Hepatocyte (in vitro differentiated cells): ENCODE results near the gene FBXO8. TPM values are rescaled to one million over a fixed set of nuclear protein-coding genes. Genes with fewer than 3 reads are reported as not detected.
"Not testable (repeated sequence)": the region's sequence is repeated elsewhere in the genome, so short reads cannot be mapped to it uniquely, and the experiment has no call there.

Experiments used
- DNase-seq: peaks from one replicate; pipeline ENCODE4 v3.0.0-alpha.2; 2016; ENCODE audit warnings: low spot score
- H2AFZ ChIP-seq: fragments of 200-600 bp; sonication (generic); 2 replicates; pipeline ENCODE4 v1.6.0; 2016; ENCODE audit warnings: antibody characterized with exemption, mild to moderate bottlenecking
- H3K27ac ChIP-seq: fragments of 200-600 bp; sonication (generic); 2 replicates; pipeline ENCODE4 v1.5.1; 2016; ENCODE audit warnings: mild to moderate bottlenecking
- H3K27me3 ChIP-seq: fragments of 200-600 bp; sonication (generic); 2 replicates; pipeline ENCODE4 v1.6.1; 2016
- H3K36me3 ChIP-seq: fragments of 200-600 bp; sonication (generic); replicated peaks from 2 replicates; pipeline ENCODE4 v1.5.1; 2016; ENCODE audit warnings: low read depth; ENCODE audit not compliant: insufficient read depth
- H3K4me1 ChIP-seq: fragments of 200-600 bp; sonication (generic); 2 replicates; pipeline ENCODE4 v1.5.1; 2016; ENCODE audit warnings: mild to moderate bottlenecking, moderate library complexity; ENCODE audit not compliant: insufficient read depth
- H3K4me2 ChIP-seq: fragments of 200-600 bp; sonication (generic); 2 replicates; pipeline ENCODE4 v1.6.0; 2016
- H3K4me3 ChIP-seq: fragments of 200-600 bp; sonication (generic); 2 replicates; pipeline ENCODE4 v1.5.1; 2016; ENCODE audit warnings: mild to moderate bottlenecking
- H3K79me2 ChIP-seq: fragments of 200-600 bp; sonication (generic); 2 replicates; pipeline ENCODE4 v1.6.0; 2017; ENCODE audit warnings: mild to moderate bottlenecking
- H3K9me2 ChIP-seq: fragments of 200-600 bp; sonication (generic); replicated peaks from 2 replicates; pipeline ENCODE4 v1.6.0; 2017; ENCODE audit warnings: mild to moderate bottlenecking; ENCODE audit not compliant: insufficient read depth
- H3K9me3 ChIP-seq: fragments of 200-600 bp; sonication (generic); 2 replicates; pipeline ENCODE4 v1.5.1; 2016; ENCODE audit warnings: low read depth, mild to moderate bottlenecking
- H4K20me1 ChIP-seq: fragments of 200-600 bp; sonication (generic); 2 replicates; pipeline ENCODE4 v1.6.0; 2016; ENCODE audit warnings: mild to moderate bottlenecking; ENCODE audit not compliant: insufficient read depth, poor library complexity, severe bottlenecking
- CTCF ChIP-seq: fragments of 200-600 bp; sonication (generic); IDR thresholded peaks from 2 replicates; pipeline ENCODE4 v1.5.1; 2016; ENCODE audit warnings: antibody characterized with exemption, mild to moderate bottlenecking; ENCODE audit not compliant: poor library complexity
- EZH2 ChIP-seq: fragments of 200-600 bp; sonication (generic); IDR thresholded peaks from 2 replicates; pipeline ENCODE4 v1.6.1; 2016; ENCODE audit warnings: antibody characterized with exemption, mild to moderate bottlenecking, borderline replicate concordance
- EZH2phosphoT487 ChIP-seq: fragments of 200-600 bp; sonication (generic); IDR thresholded peaks from one replicate; pipeline ENCODE4 v1.6.1; 2018; ENCODE audit warnings: antibody characterized with exemption, mild to moderate bottlenecking, low read depth, moderate library complexity; ENCODE audit not compliant: unreplicated experiment, severe bottlenecking
- WGBS: methylation state at CpG from one replicate; pipeline ENCODE4 v1.1.6; 2016; ENCODE audit warnings: low lambda C conversion rate; ENCODE audit errors: missing lambda C conversion rate; 5-methylcytosine and 5-hydroxymethylcytosine counted together
- polyA plus RNA-seq: library from polyadenylated mRNA; unstranded; fragments of >200 nt; fragmentation: Nextera tagmentation; extraction: Ambion mirVana; gene quantifications from 2 replicates; pipeline ENCODE4 v1.2.1, GENCODE V29; 2016
- total RNA-seq: library from RNA; depleted of rRNA; stranded (reverse); fragments of >200 nt; gene quantifications from 2 replicates; pipeline ENCODE4 v1.2.3, GENCODE V29; 2014

FBXO8 gene
- total and polyA plus RNA-seq, 2 experiments from 2014 or later: 21.3 to 35.7 TPM

DNA sequence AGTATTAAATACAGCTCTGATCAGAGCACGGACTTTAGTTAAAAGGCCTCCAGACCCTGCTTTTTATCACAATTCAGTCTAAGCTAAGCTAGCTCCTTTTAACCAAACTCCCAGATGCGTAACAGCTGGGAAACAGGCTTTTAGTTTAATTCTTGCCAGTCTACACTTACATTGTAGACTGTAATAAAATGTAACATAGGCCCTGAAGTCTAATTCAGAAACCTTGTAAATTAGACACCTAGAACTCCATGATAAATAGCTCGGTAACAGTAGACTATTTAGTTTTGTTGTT is 20.1 kb downstream of the FBXO8 start:
- H3K27me3 ChIP-seq: no peaks in the 10 kb centered on the region
- no peak for DNase-seq
- peak overlapping the region; percentile 16 for H3K27ac ChIP-seq
- TF ChIP-seq CTCF (no peak), EZH2phosphoT487 (no peak), EZH2 (no peak)
- no peaks in the 10 kb centered on the region for H4K20me1 ChIP-seq
- H3K36me3 ChIP-seq: no peaks in the 10 kb centered on the region
- peak overlapping the region; percentile 45 for H3K4me2 ChIP-seq
- H3K79me2 ChIP-seq: peaks cover 49% of the 10 kb centered on the region
- H3K9me2 ChIP-seq: no peaks in the 10 kb centered on the region
- peaks cover 4% of the 10 kb centered on the region for H3K4me1 ChIP-seq
- H2AFZ ChIP-seq: no peak overlapping the region
- WGBS: 55% methylated on average over 3 of the region's 3 CpGs
- H3K9me3 ChIP-seq: no peaks in the 10 kb centered on the region
- H3K4me3 ChIP-seq: no peak overlapping the region

DNA sequence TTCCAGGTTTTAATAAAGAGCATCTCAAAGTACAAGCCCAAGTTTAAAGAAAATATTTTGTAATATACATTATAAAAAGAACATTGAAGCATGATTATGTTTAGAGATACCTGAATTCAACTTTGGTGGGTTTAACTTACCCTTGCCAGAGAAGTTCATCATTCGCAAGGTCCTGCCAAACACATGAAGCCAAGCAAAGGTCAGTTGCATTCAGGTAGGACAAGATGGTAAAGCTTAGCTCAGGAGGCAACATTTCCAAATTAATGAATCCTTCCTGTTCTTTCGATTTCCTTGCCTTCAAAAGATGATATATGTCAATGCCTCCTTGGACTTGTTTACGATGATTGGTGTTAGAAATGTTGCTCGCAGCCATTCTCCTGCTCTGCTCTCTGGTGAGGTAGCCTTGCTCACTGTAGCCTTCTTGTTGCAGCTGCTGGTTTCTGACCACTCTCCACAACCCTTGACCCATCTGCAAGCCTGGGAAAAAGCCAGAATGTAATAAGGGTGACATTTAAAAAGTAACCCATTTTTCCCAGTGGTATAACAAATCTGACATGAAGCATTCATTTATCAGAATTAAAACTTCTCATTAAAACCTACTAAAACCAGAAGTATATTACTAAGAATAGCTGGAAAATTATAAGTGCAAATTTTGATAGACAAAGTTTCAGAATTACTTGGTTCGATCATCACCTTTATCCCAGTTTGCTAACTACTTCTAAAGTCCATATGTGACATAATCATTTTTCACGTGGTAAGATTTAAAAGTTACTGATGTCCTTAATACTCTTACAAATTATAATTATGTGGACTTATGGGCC is 20.6 kb downstream of the FBXO8 start:
- TF ChIP-seq EZH2: no peak
- TF ChIP-seq EZH2phosphoT487: no peak
- no peak for TF ChIP-seq CTCF
- Histone ChIP-seq H3K27ac (peak overlapping the region; percentile 16), H3K79me2 (peaks cover 45% of the 10 kb centered on the region), H3K9me2 (no peaks in the 10 kb centered on the region), H4K20me1 (no peaks in the 10 kb centered on the region), H3K9me3 (no peaks in the 10 kb centered on the region), H3K4me1 (peaks cover 4% of the 10 kb centered on the region), H3K36me3 (no peaks in the 10 kb centered on the region), H2AFZ (no peak overlapping the region), H3K27me3 (no peaks in the 10 kb centered on the region), H3K4me2 (peak overlapping the region; percentile 45), H3K4me3 (no peak overlapping the region)
- peak; percentile 8 for DNase-seq
- WGBS: 76% methylated on average over 6 of the region's 6 CpGs

- not testable (repeated sequence) for H3K27me3 ChIP-seq, DNase-seq, H3K9me3 ChIP-seq, H2AFZ ChIP-seq, H3K4me3 ChIP-seq, H4K20me1 ChIP-seq, H3K9me2 ChIP-seq, H3K36me3 ChIP-seq, H3K4me1 ChIP-seq
- Histone ChIP-seq H3K27ac (peak overlapping the region; percentile 70), H3K4me2 (peak overlapping the region; percentile 66), H3K79me2 (peaks cover 36% of the 10 kb centered on the region)
- WGBS: 67% methylated on average over 1 of the region's 1 CpG
Measured at GRCh38 chr4:174261432-174261831, 22.0 kb downstream of the FBXO8 start.

GRCh38 chr4:174260099-174260498 is 23.4 kb downstream of the FBXO8 start:
- peak overlapping the region; percentile 66 for H3K4me2 ChIP-seq
- no peaks in the 10 kb centered on the region for H3K27me3 ChIP-seq
- no peaks in the 10 kb centered on the region for H4K20me1 ChIP-seq
- peak; percentile 26 for DNase-seq
- no peaks in the 10 kb centered on the region for H3K36me3 ChIP-seq
- H3K9me3 ChIP-seq: no peaks in the 10 kb centered on the region
- no peak overlapping the region for H3K4me3 ChIP-seq
- WGBS: 12% methylated on average over 3 of the region's 3 CpGs
- H3K9me2 ChIP-seq: no peaks in the 10 kb centered on the region
- TF ChIP-seq CTCF (no peak), EZH2phosphoT487 (no peak), EZH2 (no peak)
- peak overlapping the region; percentile 70 for H3K27ac ChIP-seq
- peaks cover 4% of the 10 kb centered on the region for H3K4me1 ChIP-seq
- H2AFZ ChIP-seq: no peak overlapping the region
- peaks cover 30% of the 10 kb centered on the region for H3K79me2 ChIP-seq
